Immature natural killer cell (primary cell): ENCODE data around the gene CD82. TPM values are rescaled to one million over a fixed set of nuclear protein-coding genes. Genes with fewer than 3 reads are reported as not detected.
"Not testable (repeated sequence)": the region's sequence is repeated elsewhere in the genome, so short reads cannot be mapped to it uniquely, and the experiment has no call there.

Experiments used
- DNase-seq, 3 donors: peaks; one replicate each; pipeline ENCODE4 v3.0.0; 2022; ENCODE audit warnings: mixed read lengths in 1 of 3
- H3K27ac Mint-ChIP-seq, 6 donors: one replicate each; pipeline ENCODE4 v1.8.0; 2020; ENCODE audit warnings: mixed read lengths in 6 of 6, mild to moderate bottlenecking in 5 of 6, inconsistent platforms in 4 of 6, moderate library complexity in 3 of 6
- H3K27me3 Mint-ChIP-seq, 3 donors: one replicate each; pipeline ENCODE4 v1.8.0; 2020 to 2021; ENCODE audit warnings: low read depth in 3 of 3, mild to moderate bottlenecking in 3 of 3, mixed read lengths in 3 of 3, moderate library complexity in 3 of 3, inconsistent platforms in 1 of 3
- H3K36me3 Mint-ChIP-seq, 3 donors: one replicate each; pipeline ENCODE4 v1.8.0; 2020; ENCODE audit warnings: mixed read lengths in 3 of 3, inconsistent platforms in 2 of 3, mild to moderate bottlenecking in 2 of 3
- H3K4me1 Mint-ChIP-seq, 2 donors: one replicate each; pipeline ENCODE4 v1.8.0; 2020; ENCODE audit warnings: inconsistent platforms in 2 of 2, mild to moderate bottlenecking in 2 of 2, mixed read lengths in 2 of 2, moderate library complexity in 1 of 2
- H3K4me3 Mint-ChIP-seq, 5 donors: one replicate each; pipeline ENCODE4 v1.8.0; 2020; ENCODE audit warnings: mild to moderate bottlenecking in 5 of 5, mixed read lengths in 5 of 5, inconsistent platforms in 3 of 5, moderate library complexity in 3 of 5
- H3K9me3 Mint-ChIP-seq, 6 donors: one replicate each; pipeline ENCODE4 v1.8.0; 2020; ENCODE audit warnings: mild to moderate bottlenecking in 6 of 6, mixed read lengths in 6 of 6, inconsistent platforms in 4 of 6, moderate library complexity in 3 of 6
- polyA plus RNA-seq, 3 donors: library from polyadenylated mRNA; unstranded; fragments of 300-500 nt; fragmentation: Illumina TruSeq; gene quantifications; one replicate each; pipeline ENCODE4 v1.2.3, GENCODE V29; 2021

Gene CD82
- polyA plus RNA-seq, 3 donors from 2014 or later, result 9.7 to 15.7 (median 10.7) TPM

DNA sequence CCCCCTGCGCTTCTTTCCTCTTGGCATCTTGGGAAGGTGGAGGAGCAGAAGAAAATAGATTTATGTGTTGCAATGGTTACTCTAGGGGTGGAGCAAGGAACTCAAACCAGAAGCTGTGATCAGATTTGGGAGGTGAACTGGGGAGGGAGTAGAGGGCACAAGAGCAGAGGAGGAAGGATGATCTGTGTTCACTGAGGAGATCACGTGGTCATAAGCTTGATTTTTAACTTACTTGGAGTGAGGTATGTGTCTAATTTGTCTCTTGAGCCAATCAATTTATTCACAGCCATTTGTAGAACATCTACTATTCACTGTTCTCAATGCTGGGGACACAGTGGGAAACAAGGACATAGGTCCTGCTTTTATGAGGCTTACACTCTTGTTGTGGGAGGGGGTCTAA, 24.8 kb upstream of the CD82 start:
- no peak overlapping the region for H3K27ac Mint-ChIP-seq
- no peaks in the 10 kb centered on the region for H3K9me3 Mint-ChIP-seq
- H3K36me3 Mint-ChIP-seq, result no peaks in the 10 kb centered on the region
- H3K4me3 Mint-ChIP-seq, result no peak overlapping the region
- peaks cover 0 to 2% (median 0%) of the 10 kb centered on the region in 3 donors for H3K27me3 Mint-ChIP-seq
- DNase-seq, result no peak
- peaks cover 0 to 4% of the 10 kb centered on the region in 2 donors for H3K4me1 Mint-ChIP-seq

DNA sequence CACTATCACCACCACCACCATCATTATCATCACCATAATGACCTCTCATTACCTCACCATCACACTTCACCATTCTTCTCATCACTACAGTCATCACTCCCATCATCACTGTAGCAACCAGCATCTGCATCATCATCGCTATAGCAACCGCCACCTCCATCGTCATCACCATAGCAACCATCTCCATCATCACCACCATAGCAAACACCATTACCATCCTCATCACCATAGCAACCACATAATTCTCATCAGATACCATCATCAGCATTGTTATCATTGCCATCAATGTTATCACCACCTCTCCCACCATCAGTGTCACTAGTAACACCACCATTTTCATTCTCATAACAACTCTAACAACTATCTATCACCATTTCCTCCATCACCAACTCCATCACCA, 23.1 kb upstream of the CD82 start:
- Mint-ChIP-seq H3K4me3 (no peak overlapping the region), H3K9me3 (no peaks in the 10 kb centered on the region), H3K4me1 (peaks cover 0 to 4% of the 10 kb centered on the region in 2 donors), H3K27ac (no peak overlapping the region), H3K36me3 (no peaks in the 10 kb centered on the region), H3K27me3 (peaks cover 0 to 2% (median 0%) of the 10 kb centered on the region in 3 donors)
- peak in 2 of 3 donors; percentile 14 to 17 for DNase-seq

DNA sequence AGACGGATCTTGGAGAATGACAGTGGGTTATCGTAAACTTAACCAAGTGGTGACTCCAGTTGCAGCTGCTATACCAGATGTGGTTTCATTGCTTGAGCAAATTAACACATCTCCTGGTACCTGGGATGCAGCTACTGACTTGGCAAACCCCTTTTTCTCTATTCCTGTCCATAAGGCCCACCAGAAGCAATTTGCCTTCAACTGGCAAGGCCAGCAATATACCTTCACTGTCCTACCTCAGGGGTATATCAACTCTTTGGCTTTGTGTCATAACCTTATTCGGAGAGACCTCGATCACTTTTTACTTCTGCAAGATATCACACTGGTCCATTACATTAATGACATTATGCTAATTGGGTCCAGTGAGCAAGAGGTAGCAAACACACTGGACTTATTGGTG, 18.5 kb upstream of the CD82 start:
- not testable (repeated sequence) for H3K27ac Mint-ChIP-seq, H3K4me1 Mint-ChIP-seq, H3K27me3 Mint-ChIP-seq, DNase-seq, H3K4me3 Mint-ChIP-seq, H3K36me3 Mint-ChIP-seq, H3K9me3 Mint-ChIP-seq

DNA sequence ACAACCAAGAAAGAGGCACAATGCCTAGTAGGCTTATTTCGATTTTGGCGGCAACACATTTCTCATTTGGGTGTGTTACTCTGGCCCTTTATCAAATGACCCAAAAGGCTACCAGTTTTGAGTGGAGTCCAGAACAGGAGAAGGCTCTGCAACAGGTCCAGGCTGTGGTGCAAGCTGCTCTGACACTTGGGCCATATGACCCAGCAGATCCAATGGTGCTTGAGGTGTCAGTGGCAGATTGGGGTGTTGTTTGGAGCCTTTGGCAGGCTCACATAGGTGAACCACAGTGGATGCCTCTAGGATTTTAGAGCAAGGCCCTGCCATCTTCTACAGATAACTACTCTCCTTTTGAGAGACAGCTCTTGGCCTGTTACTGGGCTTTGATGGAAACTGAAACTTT, 17.9 kb upstream of the CD82 start:
- H3K27ac Mint-ChIP-seq, H3K9me3 Mint-ChIP-seq, H3K4me3 Mint-ChIP-seq, H3K4me1 Mint-ChIP-seq, H3K27me3 Mint-ChIP-seq, H3K36me3 Mint-ChIP-seq, DNase-seq: not testable (repeated sequence)

DNA sequence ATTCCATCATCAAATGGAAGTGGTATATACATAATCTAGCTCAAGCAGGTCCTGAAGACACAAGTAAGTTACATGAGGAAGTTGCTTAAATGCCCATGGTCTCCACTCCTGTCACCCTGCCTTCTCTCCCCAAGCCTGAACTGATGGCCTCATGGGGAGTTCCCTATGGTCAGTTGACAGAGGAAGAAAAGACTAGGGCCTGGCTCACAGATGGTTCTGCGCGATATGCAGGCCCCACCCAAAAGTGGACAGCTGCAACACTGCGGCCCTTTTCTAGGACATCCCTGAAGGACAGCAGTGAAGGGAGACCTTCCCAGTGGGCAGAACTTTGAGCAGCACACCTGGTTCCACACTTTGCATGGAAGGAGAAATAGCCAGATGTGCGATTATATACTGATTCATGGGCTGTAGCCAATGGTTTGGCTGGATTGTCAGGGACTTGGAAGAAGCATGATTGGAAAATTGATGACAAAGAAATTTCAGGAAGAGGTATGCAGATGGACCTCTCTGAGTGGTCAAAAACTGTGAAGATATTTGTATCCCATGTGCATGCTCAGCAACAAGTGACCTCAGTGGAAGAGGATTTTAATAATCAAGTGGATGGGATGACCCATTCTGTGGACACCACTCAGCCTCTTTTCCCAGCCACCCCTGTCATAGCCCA, 17.3 kb upstream of the CD82 start:
- Mint-ChIP-seq H3K36me3 (no peaks in the 10 kb centered on the region), H3K4me3 (no peak overlapping the region), H3K27me3 (peaks cover 0 to 3% (median 0%) of the 10 kb centered on the region in 3 donors), H3K27ac (no peak overlapping the region), H3K4me1 (no peaks in the 10 kb centered on the region), H3K9me3 (no peaks in the 10 kb centered on the region)
- DNase-seq, result no peak

DNA sequence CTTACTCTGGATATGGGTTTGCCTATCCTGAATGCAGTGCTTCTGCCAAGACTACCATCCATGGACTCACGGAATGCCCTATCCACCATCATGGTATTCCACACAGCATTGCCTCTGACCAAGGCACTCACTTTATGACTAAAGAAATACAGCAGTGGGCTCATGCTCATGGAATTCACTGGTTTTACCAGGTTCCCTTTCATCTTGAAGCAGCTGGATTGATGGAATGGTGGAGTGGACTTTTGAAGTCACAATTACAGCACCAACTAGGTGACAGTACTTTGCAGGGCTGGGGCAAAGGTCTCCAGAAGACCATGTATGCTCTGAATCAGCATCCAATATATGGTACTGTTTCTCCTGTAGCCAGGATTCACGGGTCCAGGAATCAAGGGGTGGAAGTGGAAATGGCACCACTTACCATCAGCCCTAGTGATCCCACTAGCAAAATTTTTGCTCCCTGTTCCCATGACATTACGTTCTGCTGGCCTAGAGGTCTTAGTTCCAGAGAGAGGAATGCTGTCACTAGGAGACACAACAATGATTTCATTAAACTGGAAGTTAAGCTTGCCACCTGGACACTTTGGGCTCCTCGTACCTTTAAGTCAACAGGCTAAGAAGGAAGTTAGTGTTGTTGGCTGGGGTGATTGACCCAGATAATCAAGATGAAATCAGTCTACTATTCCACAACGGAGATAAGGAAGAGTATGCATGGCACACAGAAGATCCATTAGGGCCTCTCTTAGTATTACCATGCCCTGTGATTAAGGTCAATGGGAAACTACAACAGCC, 16.3 kb upstream of the CD82 start:
- not testable (repeated sequence) for H3K4me1 Mint-ChIP-seq, H3K36me3 Mint-ChIP-seq, H3K9me3 Mint-ChIP-seq, DNase-seq, H3K27me3 Mint-ChIP-seq, H3K27ac Mint-ChIP-seq, H3K4me3 Mint-ChIP-seq

DNA sequence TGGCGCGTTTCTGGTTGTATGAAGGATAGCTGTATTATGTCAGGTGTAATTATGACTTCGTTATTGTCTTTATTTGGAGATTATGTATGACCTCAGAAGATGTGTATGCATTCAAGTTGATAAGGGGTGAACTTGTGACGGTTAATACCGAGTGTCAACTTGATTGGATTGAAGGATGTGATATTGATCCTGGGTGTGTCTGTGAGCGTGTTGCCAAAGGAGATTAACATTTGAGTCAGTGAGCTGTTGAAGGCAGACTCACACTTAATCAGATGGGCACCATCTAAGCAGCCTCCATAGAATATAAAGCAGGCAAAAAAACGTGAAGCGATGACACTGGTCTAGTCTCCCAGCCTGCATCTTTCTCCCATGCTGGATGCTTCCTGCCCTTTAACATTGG, 15.3 kb upstream of the CD82 start:
- H3K4me1 Mint-ChIP-seq, result no peaks in the 10 kb centered on the region
- H3K36me3 Mint-ChIP-seq, result no peaks in the 10 kb centered on the region

DNA sequence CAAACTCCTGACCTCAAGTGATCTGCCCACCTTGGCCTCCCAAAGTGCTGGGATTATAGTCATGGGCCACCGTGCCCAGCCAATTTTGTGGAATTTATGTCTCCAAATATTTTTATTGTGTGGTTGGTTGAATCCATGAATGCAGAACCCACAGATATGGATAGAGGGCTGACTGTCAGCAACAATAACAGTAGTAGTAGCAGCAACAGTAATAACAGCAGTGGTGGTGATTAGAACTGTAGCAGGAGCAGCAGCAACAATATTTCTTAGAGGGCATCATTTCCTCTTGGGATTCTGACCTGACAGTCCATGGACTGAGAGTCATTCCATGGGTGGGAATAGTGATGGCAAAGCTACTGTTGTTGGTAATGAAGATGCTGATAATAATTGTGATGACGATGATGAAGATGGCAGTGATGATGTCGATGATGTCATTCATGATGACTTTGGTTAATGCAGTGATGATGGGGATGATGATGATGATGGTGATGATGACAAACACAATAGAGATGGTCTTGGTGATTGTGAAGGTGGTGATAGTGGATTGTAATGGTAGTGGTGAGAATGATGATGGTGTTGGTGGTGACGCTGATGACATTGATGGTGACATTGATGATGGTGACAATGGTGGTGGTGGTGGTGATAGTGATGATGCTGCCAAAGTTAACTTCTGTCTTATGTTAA, 13.9 kb upstream of the CD82 start:
- Mint-ChIP-seq H3K27me3 (peaks cover 0 to 4% (median 1%) of the 10 kb centered on the region in 3 donors), H3K4me3 (no peak overlapping the region), H3K9me3 (no peaks in the 10 kb centered on the region), H3K36me3 (no peaks in the 10 kb centered on the region), H3K27ac (peak overlapping the region in 1 of 6 donors; percentile 0), H3K4me1 (no peaks in the 10 kb centered on the region)
- DNase-seq, result peak in 2 of 3 donors; percentile 12 to 21

More for the DNA sequence above, 15.3 kb upstream of the CD82 start:
- H3K9me3 Mint-ChIP-seq, result no peaks in the 10 kb centered on the region
- peaks cover 0 to 3% (median under 1%) of the 10 kb centered on the region in 3 donors for H3K27me3 Mint-ChIP-seq
- H3K27ac Mint-ChIP-seq, result no peak overlapping the region
- DNase-seq, result no peak
- H3K4me3 Mint-ChIP-seq, result no peak overlapping the region

DNA sequence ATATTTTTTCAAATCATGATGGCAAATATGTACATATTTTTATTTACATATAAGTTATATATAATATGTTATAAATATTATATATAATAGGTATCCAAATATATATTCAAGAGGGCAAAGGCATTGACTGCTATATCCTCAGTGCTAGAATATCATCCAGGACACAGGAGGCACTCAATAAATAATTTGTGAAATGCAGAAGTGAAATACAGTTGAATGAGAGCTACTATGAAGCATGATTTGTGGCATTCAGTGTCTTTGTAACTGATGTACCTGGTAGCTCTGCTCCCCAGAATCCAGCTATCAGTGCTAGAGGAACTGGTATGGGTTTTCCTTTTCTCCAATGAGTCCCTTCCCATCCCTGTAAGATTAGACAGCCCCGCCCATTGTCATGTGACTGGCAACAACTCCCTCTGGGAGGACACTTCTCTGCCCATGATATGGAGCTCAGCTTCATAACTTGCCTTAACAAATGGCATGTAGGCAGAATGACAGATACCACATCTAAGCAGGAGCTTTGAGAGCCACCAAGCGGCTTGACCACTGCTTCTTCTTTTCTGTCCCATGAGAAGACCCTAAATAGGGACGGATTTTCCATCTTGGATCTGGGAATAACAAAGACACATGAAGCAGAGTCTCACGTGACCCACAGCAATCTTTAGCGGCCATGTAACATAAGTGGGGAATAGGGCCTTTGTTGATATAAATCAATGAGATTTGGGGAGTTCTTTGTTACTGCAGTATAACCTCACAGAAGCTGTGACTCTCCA, 10.2 kb upstream of the CD82 start:
- H3K4me1 Mint-ChIP-seq, result peaks cover 2 to 10% of the 10 kb centered on the region in 2 donors
- no peak overlapping the region for H3K27ac Mint-ChIP-seq
- no peaks in the 10 kb centered on the region for H3K36me3 Mint-ChIP-seq
- H3K9me3 Mint-ChIP-seq, result no peaks in the 10 kb centered on the region
- no peak for DNase-seq
- no peak overlapping the region for H3K4me3 Mint-ChIP-seq
- H3K27me3 Mint-ChIP-seq, result peaks cover 0 to 4% (median 0%) of the 10 kb centered on the region in 3 donors

DNA sequence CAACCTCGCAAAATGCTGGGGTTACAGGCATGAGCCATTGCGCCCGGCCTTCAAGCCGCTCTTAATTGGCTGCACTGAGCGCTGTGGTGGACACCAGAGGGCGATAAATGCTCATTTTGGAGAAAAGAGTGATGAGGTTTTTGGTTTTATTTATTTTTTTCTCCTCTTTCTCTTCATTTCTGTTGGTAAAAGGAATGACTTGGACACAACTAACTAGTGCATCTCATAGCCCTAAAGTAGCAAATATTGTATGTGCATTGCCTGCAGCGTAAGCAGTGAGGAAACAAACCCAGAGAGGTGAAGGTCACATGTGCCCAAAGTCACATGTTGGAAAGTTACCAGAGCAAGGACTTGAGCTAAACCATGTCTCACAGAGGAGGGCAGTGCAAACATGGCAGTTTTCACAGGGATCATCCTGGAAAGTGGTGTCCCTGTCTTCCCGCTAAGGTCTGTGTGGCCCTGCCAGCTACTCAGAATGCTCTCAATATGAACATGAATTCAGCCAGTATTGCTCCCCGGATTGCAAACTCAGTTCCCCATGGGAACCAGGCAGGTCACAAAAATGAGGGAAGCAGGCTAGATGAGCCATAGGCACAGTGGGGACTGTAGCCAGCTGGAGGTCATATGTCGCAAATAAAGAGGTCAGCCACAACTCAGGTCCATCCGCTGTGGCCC, 8.6 kb upstream of the CD82 start:
- Mint-ChIP-seq H3K36me3 (no peaks in the 10 kb centered on the region), H3K4me3 (no peak overlapping the region), H3K27me3 (peaks cover 0 to 4% (median 0%) of the 10 kb centered on the region in 3 donors), H3K4me1 (peaks cover 2 to 10% of the 10 kb centered on the region in 2 donors), H3K27ac (no peak overlapping the region), H3K9me3 (no peaks in the 10 kb centered on the region)
- peak; percentile 39 to 55 (median 54) for DNase-seq

DNA sequence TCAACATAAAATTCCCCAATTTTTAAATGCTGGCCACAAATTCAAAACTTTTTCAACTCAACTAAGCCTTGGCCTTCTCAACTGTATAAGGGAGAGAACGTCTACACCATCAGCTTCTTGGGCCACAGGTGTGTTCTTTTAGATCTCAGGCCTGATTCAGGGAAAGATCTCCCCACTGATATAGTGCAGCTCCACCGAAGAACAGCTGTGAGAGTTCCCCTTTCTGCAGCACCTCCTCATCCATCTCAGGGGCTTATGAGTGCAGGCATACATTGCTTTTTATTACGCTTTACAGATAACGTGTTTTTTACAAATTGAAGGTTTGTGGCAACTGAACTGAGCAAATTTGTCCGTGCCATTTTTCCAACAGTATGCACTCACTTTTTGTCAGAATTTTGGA, 8.0 kb upstream of the CD82 start:
- Mint-ChIP-seq H3K27ac (no peak overlapping the region), H3K4me3 (no peak overlapping the region)

DNA sequence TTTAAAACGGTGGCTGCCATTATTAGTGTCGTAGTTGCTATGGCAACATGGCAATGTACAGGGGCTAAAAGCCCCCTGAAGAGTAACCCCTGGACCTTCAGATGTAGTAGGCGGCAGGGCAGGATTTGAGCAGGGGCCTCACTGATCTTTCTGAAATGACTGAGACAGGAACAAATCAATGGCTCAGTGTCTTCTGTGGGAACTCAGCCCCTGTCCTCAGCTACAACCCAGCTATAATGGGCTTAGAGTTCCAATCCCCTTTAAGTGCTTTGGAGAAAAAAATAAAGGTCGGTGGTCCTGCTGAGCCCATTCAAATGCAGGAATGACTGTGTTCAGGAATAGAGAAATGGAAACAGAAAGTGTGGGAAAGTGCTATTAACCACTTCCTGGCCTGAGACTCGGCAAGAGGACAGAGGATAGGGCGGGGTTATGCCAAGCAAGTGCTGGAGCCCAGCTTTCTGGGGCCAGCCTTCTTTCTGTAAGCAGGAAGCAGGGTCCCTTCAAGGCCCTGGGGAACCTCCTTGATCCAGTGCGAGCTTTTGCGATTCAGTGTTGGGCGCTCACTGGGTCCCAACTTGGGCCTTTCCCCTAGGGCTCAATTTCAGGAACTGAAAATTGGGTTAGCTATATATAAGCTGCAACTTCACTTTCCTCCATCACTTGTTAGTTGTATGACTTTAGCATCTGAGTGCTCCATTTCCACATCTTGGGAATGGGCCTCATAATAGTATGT, 6.1 kb upstream of the CD82 start:
- Mint-ChIP-seq H3K36me3 (no peaks in the 10 kb centered on the region), H3K4me1 (peaks cover 2 to 10% of the 10 kb centered on the region in 2 donors), H3K27me3 (peaks cover 0 to 4% (median 3%) of the 10 kb centered on the region in 3 donors), H3K27ac (no peak overlapping the region), H3K4me3 (no peak overlapping the region), H3K9me3 (no peaks in the 10 kb centered on the region)
- no peak for DNase-seq

More for the DNA sequence above, 8.0 kb upstream of the CD82 start:
- DNase-seq, result no peak
- Mint-ChIP-seq H3K36me3 (no peaks in the 10 kb centered on the region), H3K4me1 (peaks cover 2 to 10% of the 10 kb centered on the region in 2 donors), H3K27me3 (peaks cover 0 to 4% (median 0%) of the 10 kb centered on the region in 3 donors), H3K9me3 (no peaks in the 10 kb centered on the region)

DNA sequence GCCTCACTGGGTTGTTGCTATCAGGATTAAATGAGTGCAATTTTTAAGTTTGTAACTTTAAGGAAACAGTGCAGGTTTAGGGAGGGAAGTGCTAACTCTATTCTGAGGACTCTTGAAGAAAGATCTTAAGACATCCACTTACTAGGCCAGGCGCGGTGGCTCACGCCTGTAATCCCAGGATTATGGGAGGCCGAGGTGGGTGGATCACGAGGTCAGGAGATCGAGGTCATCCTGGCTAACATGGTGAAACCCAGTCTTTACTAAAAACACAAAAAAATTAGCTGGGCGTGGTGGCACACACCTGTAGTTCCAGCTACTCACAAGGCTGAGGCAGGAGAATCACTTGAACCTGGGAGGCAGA, 5.5 kb upstream of the CD82 start:
- not testable (repeated sequence) for H3K9me3 Mint-ChIP-seq, H3K27me3 Mint-ChIP-seq, H3K4me3 Mint-ChIP-seq, H3K36me3 Mint-ChIP-seq, H3K27ac Mint-ChIP-seq, DNase-seq
- peaks cover 2 to 10% of the 10 kb centered on the region in 2 donors for H3K4me1 Mint-ChIP-seq
